NCI-H146 (cell line): Measurements from ENCODE around the gene SLC9C2.

Source experiments
- DNase-seq: peaks from one replicate; lab custom pipeline; 2025; lab: John Stamatoyannopoulos, UW

The SLC9C2 gene

GRCh38 chr1:173451981-173452380 is 150.9 kb downstream of the SLC9C2 start:
- DNase-seq: no peak
